GM11168 (cell line): ENCODE data around the gene TMEM266.

ENCODE experiments used
- in situ Hi-C: fragments of 300-500 bp; cut with MboI; formaldehyde crosslinking; loops from one replicate; pipeline ENCODE4 v1.12.0; 2022; ENCODE audit warnings: low sequenced_read_pairs; ENCODE audit not compliant: unreplicated experiment

Gene TMEM266

DNA sequence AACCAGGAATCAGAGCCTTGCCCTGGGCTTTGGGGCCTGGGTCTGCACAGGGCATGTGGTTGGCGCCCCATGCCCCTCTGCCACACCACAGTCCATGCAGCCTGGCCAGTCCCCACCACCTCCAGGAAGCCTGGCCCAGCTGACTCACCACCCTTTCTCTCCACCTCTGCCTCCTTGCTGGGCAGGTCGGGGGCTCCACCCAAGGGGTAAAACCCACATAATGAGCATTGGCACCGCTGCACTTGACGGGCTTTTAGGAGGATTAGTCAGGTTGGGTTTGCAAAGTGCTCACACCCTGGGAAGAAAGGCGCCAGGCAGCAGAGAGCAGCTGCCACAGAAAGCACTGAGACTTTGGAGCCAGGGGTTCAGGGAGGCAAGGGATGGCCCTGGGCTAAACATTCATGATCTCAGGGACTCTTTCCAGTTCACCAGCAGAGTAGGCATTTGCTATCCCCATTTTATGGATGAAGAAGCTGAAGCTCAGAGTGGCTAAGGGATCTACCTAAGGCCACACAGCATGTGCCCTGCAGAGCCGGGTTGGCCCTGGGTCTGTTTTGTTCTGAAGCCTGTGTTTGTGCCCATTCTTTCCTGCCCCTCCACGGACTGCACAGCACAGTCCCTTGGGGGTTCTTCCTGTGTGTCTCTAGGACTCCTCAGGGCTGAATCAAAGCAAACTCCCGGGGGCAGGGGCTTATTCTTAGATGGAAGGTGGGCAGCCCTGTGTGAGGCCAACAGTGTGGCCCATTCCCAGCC, 138.1 kb downstream of the TMEM266 start:
- in situ Hi-C loops = no loop called here

DNA sequence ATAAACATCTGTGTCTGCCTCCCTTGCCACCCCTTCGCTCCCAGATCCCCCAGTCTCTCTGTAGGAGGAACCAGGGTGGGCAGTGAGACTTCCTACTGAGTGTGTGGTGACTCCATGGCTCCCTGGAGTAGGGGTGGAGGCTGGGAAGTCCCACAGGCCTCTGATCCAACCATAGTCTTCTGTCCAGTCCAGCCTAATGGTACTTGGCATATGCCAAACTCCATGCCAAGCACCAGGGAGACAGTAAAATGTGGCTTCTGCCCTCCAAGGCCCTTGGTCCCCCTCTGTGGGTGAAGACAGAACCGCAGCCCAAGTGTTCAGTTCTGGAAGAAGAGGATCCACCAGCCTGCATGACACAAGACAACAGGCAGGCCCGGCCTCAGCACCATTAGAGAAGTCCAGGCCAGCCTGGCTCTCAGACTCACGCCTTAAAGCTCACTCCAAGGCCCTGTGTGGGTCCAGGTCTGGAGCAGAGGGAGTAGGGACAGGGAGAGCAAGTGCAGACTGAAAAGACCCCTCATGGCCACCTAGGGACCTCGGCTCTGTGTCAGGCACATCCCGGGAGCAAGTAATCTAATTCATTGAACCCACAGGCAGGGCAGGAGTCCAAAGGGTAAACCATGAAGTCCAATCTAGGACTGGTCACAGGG, 138.8 kb downstream of the TMEM266 start:
- in situ Hi-C loops = no loop called here

DNA sequence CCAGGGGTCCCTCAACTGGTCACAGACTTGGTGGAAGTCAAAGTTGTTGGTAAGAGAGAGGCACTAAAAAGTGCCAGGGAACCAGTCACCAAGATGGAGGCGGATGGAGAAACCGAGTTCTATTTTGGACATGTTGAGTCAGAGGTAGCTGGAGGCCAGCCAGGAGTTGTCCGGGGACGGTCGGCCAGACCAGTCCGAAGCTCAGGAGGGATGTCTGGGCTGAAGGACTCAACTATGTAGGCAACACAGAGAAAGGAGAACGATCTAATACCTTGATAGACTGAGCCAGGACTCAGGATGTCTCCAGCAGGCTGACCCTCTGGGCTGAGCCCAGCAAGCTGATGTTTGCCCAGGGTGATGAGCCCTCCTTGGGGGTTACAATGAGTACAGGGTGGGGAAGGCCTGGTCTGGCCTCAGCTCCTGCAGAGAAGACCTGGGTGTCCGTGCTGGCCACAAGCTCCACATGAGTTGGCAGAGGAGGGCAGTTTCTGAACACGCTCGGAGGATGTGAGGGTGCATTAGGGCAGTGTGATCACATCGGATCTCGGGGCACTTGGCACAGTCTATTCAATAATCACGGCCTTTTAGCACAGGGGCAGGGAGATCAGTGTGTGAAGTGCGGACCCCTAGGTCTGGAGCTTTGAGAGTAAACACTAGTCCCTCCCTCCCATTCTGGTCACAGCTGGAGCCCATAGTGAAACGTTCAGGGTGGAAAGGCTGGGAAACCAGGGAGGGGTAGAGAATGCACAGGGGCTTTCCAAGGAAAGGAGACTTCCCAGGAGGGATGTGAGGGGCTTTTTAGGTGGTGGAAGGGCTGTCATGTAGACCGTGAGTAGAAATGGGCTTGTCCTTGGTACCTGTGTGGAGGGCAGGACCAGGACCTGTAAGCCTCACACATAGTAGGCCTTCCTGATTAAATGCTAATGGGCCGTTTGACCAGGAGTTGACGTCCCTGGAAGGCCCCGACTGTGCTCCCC, 139.6 kb downstream of the TMEM266 start:
- in situ Hi-C loops = no loop called here

DNA sequence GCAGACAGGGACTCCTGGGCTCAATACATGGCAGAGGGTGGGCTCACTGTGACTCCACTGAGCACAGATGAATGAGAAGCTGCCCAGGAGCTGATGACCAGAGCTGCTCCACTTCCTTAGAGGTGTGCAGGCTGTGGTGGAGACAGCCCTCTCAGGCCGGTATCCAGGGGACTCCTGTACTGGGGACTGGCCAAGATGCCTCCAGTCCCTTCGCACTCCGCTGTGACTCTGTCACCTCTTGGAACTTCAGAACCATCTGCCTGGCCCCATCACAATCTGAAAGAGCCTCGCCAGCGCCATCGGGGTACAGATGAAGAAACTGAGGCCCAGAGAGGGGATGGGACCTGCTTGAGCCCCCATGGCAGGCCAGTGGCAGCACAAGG, 140.3 kb downstream of the TMEM266 start:
- in situ Hi-C loops = no loop called here

DNA sequence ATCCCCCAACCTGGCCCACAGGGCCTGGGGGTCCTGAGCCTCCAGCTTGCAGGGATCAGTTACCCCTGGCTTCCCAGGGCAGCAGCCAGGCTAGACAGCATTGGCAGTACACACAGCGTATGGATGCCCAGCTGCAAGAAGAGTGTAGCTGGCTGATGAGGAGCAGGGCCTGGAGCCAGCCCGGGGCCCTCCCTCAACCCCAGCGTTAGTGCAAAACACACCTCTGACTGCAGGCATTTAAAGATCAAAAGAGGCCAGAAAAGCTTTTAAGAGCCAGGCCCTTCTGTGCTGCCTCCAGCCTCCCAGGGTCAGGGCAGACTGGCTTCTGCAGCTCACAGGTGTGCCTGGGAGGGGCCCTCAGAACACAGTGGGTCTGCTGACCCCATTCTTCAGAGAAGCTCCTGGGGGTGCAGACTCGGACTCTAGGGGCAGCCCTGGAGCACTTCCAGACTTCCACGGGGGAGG, 140.9 kb downstream of the TMEM266 start:
- in situ Hi-C loops = no loop called here

DNA sequence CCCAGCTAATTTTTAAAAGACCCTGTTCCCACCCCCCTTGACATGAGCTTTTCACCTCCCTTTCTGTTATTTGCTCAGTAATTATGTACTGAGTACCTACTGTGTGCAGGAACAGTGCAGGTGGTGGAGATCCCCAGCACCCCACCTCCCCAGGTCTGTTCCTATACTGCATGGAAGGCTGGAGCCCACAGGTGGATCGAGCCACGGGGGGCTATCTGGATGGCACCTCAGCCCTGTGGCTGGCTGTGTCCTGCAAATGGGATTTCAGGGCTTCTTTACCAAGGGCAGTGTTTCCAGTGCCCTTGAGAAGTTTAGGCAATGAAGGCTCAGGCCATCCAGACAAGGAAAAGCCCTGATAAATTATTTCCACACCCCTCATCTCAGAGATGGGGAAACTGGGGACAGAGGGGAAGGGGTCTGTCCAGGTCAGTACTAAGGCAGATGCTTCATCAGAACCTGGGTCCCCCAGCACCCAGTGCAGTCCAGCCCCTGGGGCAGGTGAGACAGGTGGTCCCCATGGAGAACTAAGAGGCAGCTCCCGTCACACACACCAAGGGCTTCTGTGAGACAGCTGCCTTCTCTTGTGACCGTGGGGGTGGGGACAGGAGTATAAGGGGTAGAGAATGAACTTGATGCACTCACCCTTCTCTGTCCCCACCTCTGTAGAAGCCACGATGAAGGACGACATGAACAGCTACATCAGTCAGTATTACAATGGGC, 141.9 kb downstream of the TMEM266 start:
- in situ Hi-C loops = no loop called here

DNA sequence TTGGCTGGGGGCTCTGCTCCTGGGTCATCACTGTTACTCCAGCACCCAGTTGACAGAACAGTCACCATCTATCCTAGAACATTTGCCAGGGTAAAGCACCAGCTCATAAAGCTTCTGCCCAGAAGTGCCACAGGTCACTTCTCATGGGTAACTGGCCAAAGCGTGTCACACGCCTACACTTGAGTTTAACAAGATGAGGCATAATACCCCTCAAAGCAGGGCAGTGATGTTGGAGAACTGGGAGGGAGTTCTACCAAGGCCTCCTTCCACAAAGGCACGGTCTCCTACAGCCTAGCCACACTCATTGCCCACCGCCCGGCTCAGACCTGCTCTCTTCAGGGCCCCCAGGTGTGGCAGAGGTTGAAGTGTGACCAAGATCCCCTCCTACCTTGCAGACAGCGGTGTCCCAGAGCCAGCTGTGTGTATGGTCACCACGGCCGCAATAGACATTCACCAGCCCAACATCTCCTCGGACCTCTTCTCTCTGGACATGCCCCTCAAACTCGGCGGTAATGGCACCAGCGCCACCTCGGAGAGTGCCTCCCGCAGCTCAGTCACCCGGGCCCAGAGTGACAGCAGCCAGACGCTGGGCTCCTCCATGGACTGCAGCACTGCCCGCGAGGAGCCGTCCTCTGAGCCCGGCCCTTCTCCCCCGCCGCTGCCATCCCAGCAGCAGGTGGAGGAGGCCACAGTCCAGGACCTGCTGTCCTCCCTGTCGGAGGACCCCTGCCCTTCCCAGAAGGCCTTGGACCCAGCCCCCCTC, 143.7 kb downstream of the TMEM266 start:
- in situ Hi-C loops = no loop called here

DNA sequence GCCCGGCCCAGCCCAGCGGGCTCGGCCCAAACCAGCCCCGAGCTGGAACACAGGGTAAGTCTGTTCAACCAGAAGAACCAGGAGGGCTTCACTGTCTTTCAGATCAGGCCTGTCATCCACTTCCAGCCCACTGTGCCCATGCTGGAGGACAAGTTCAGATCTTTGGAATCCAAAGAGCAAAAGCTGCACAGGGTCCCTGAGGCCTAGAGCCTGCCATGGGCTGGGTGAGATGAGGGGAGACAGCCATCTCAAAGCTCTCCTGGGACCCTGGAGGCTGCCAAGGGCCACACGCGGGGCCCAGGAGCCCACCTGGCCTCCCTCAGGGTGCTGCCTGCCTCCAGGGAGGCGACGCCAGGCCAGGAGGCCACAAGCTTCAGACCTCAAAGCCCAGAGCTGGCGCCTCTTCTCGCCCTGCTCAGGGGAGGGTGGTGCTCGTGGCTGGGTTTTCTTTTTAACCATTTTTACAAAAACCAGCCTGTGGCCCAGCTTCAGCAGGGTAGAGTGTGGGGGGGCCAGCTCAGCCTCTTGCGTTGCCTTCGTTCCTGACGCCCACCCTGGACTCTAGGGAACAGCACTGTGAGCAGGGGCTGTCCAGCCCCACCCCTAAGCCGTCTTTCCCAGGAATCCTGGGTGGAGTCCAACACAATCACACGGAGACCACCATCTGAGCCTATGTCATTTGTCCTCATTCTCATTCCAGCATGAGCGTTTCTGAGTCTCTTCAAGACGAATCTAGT, 144.5 kb downstream of the TMEM266 start:
- in situ Hi-C loops = no loop called here

DNA sequence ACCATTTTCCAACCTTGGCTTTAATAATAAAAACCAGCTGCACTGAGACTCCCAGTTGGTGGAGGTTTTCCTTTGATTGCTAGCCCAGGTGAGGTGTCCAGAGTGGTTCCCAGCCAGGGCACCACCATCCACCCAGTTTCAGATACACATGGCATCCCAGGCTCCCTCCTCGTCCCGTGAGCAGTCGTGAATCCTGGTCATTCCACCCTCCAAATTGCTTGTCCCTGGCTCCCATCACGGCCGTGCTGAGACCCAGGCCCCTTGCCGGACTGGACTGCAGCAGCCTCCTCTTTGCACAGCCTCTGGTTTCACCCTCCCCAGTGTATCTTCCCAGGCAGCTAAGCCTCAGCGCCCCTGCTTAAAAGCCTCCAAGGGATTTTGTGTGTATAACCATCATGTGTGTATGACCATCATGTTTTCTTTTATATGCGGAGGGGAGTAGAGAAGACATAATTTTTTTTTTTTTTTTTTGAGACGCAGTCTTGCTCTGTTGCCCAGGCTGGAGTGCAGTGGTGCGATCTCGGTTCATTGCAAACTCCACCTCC, 145.2 kb downstream of the TMEM266 start:
- in situ Hi-C loops = no loop called here

DNA sequence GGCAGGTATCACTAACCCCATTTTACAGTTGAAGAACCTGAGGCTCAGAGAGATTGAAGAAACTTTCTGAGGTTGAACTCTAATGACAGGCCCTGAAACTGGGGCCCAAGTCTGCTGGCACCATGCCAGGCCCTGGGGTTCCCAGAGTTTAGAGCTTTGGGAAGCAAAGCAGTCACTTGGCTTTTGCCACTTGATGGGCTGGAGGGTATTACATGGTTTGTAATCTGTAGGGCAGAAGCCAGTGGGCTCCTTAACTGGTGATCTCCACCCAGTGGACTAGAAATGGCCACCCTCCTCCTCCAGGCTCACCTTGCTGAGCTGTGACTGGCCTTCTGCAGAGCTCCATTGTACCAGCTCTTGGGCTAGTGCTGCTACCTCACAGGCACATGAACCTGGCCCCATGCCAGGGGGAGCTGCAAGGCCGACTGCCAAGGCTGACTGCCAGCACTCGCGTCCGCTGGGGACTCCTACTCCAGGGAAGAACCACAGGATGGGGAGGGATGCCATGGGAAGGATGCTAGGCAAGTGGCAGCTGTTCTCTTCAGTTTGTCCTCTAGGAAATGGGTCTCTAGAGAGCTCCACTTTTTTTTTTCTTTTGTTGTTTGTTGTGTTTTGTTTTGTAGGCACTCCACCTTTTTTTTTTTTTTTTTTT, 146.7 kb downstream of the TMEM266 start:
- in situ Hi-C loops = no loop called here

DNA sequence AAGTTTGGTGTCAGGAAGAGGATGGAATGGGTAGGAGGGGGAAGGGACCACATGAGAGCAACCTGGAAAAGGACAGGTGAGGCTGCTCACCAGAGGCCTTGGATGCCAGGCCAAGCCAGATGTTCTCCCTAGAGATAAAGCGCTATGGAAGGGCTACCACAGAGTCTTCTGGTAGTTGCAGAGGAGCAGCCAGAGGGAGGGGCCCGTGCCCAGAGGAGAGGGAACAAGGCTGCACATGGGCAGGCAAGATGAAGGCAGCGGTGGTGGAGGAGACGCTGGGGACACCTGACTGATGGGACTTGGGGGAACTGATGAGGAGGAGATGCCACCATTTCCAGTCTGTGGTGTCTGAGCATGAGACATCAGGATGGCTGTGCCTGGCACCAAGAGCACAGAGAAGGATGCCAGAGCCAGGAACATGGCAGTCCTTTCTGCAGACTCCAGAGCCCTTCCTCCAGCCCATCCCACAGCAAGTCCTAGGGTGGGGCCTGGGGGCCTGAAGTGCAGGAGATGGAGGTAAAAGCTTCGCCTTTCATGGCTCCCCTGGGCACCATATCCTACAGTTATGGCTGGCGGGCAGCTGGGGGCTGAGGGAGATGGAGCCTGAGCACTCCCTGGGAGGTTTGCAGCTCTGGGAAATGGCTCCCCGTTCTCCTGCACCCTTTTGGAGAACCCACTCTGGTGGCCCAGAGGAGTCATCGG, 148.4 kb downstream of the TMEM266 start:
- in situ Hi-C loops = no loop called here

DNA sequence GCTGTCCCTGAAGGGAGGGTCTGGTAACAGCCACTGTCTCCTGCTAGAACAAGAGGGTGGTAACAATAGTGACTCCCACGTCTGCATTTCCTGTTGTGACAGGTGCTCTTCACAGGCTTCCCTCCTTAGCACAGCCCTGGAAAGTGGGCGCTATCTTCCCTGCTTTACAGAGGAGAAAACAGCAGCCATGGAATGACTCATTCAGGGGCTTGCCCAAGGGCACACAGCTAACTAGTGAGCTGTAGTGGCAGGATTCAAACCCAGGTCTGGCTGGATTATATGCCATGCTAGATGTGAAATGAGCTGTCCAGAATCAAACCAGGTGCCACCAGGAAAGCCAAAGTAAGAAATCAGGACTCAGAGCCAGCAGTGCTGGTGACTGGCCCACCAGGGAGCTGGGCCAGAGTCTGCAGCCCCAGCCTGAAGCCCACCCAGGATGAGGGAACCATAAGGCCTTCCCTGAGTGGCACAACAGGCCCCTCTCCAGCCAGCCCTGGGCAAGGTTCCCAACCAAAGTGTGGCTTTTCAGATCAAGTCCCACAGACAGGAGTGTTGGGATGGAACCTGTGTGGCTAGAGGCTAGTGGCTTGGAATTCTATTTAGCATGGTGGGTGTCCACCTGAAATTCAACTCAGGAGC, 149.1 kb downstream of the TMEM266 start:
- in situ Hi-C loops = no loop called here

DNA sequence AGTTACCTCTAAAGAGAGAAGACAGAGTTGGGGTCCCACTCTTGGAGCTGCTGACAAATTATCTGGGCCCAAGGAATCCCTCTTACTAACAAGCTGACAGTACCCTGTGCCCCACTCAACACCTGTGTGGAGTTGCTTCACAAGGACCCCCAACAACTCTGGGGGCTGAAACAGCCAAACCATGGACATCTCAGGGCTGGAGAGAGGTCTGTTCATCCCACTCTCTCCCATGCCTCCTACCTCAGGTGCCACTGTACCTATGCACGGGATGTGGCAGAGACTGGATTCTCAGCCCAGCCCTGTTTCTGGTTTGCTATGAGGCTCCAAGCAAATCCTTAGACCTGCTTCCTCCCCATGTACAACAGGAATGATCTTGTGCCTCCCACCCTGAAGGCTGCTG, 149.7 kb downstream of the TMEM266 start:
- in situ Hi-C loops = no loop called here

DNA sequence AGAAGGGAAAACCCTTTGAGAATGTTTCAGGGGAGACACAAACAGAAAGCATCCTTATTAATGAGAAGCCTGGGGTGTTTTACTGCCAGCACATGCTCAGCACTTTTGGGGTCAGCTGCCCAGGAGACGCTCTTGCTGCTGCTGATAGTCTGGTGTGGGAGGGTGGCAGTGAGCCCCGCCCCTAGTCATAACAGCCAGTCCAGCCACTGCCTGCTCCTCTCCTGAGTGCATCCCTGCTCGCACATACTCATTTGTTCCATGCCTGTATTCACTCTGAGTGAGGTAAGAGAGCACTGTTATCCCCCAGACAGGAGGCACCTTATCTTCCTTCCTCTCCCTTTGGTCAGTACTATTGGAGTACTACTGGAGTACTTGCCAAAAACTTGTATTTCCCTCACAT, 150.2 kb downstream of the TMEM266 start:
- in situ Hi-C loops = no loop called here

DNA sequence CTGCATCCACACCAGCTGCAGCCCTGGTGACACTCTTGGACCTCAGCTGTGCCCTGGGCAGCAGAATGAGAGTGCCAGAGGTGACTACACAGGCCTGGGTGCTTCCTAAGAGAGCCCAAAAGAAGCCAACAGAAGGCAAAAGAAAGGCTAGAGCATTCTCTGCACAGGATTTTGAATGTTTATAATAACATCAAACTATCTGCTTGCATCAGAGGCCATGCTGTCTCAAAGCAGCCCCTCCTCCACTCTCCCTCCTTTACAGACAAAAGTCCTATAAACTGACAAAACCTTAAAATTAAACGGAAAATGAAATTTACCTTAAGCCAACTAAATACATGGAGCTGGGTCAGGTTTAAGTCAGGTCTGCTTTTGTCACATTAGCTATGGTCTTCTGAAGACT, 155.8 kb downstream of the TMEM266 start:
- in situ Hi-C loops = no loop called here

DNA sequence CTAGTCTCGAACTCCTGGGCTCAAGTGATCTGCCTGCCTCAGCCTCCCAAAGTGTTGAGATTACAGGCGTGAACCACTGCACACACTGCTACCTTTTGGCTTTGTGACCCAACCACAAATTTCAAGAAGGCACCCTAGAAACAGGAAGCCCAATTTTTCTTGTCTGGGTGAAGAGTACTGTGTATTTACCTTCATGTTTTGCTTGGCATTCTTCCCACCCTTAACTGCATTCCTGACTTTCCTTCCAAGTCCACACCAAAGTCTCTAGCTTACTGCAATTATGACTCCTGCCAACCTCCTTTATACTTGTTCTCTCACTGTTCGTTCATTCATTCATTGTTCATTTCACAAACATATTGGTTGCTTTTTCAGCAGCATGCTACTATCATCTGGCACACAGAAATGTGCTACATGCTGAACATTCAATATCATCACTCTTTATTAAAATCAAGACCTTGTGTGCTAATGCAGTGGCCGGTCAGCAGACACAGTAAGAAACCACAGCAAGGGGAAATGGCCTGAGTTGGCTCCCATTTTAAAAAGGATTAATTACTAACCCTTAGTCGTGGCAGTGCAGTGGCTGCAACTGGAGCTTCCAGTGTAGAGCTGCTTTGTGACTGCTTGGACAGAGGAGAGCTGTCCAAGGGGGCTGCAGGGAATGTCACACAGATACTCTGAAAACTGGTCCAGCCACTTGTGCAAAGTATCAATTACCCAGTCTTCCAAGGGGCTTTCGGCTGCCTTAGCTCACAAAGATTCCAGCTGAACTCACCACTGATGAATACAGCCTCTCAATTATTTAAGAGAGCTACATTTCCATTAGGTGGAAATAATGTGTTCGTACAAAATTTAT, 157.5 kb downstream of the TMEM266 start:
- in situ Hi-C loops = no loop called here
